NCI-H526 (cell line): ENCODE data around the gene FAM156A.
"Not testable (repeated sequence)": the region's sequence is repeated elsewhere in the genome, so short reads cannot be mapped to it uniquely, and the experiment has no call there.

Experiments
- DNase-seq, 2 experiments: peaks; one replicate each; lab custom pipeline; 2025; lab: John Stamatoyannopoulos, UW

FAM156A gene

GRCh38 chrX:52905531-52905930 is 52.8 kb downstream of the FAM156A start:
- DNase-seq: not testable (repeated sequence)
